ENCODE data around the gene FARS2. TPM values are rescaled to one million over a fixed set of nuclear protein-coding genes. Genes with fewer than 3 reads are reported as not detected.
"Not testable (repeated sequence)": the region's sequence is repeated elsewhere in the genome, so short reads cannot be mapped to it uniquely, and the experiment has no call there.

Gene FARS2
- total RNA-seq, 1 donor from 2014 or later, result 19.6 TPM

- no peak for DNase-seq (ENCODE audit: low spot score in 2 of 2)
- FAIRE-seq, result no peak
These were observed 384.3 kb downstream of the FARS2 start for GRCh38 chr6:5645328-5646290.

GRCh38 chr6:5652406-5653137 is 391.3 kb downstream of the FARS2 start:
- no peak for FAIRE-seq
- DNase-seq (ENCODE audit: low spot score in 2 of 2), result no peak

GRCh38 chr6:5653801-5654200 is 392.5 kb downstream of the FARS2 start:
- no peak for DNase-seq (ENCODE audit: low spot score in 2 of 2)
- FAIRE-seq, result no peak

- FAIRE-seq (no peak), DNase-seq (ENCODE audit: low spot score in 2 of 2) (no peak)
These were observed 394.9 kb downstream of the FARS2 start for GRCh38 chr6:5656226-5656625.

GRCh38 chr6:5656695-5657094 is 395.4 kb downstream of the FARS2 start:
- not testable (repeated sequence) for FAIRE-seq; DNase-seq (ENCODE audit: low spot score in 2 of 2)

- DNase-seq (ENCODE audit: low spot score in 2 of 2) (no peak), FAIRE-seq (no peak)
These were observed 396.5 kb downstream of the FARS2 start for GRCh38 chr6:5657684-5658430.

GRCh38 chr6:5659467-5659866 is 398.2 kb downstream of the FARS2 start:
- DNase-seq (ENCODE audit: low spot score in 2 of 2), result no peak

GRCh38 chr6:5660772-5661171 is 399.5 kb downstream of the FARS2 start:
- FAIRE-seq, result no peak
- no peak for DNase-seq (ENCODE audit: low spot score in 2 of 2)

More at GRCh38 chr6:5659467-5659866, 398.2 kb downstream of the FARS2 start:
- no peak for FAIRE-seq

GRCh38 chr6:5662797-5663196 is 401.5 kb downstream of the FARS2 start:
- no peak for DNase-seq (ENCODE audit: low spot score in 2 of 2)
- FAIRE-seq, result no peak

- no peak for DNase-seq (ENCODE audit: low spot score in 2 of 2)
- no peak for FAIRE-seq
These were observed 401.9 kb downstream of the FARS2 start for GRCh38 chr6:5663259-5663658.

- no peak for DNase-seq (ENCODE audit: low spot score in 2 of 2)
- no peak for FAIRE-seq
These were observed 402.4 kb downstream of the FARS2 start for GRCh38 chr6:5663739-5664138.

GRCh38 chr6:5664149-5664548 is 402.8 kb downstream of the FARS2 start:
- DNase-seq (ENCODE audit: low spot score in 2 of 2) (no peak), FAIRE-seq (no peak)

GRCh38 chr6:5665173-5665572 is 403.9 kb downstream of the FARS2 start:
- FAIRE-seq (no peak), DNase-seq (ENCODE audit: low spot score in 2 of 2) (no peak)

GRCh38 chr6:5665667-5666066 is 404.4 kb downstream of the FARS2 start:
- DNase-seq (ENCODE audit: low spot score in 2 of 2) (no peak), FAIRE-seq (no peak)

GRCh38 chr6:5666695-5667094 is 405.4 kb downstream of the FARS2 start:
- FAIRE-seq (no peak), DNase-seq (ENCODE audit: low spot score in 2 of 2) (no peak)

- FAIRE-seq (no peak), DNase-seq (ENCODE audit: low spot score in 2 of 2) (no peak)
These were observed 406.4 kb downstream of the FARS2 start for GRCh38 chr6:5667737-5668136.

GRCh38 chr6:5670381-5670780 is 409.1 kb downstream of the FARS2 start:
- no peak for DNase-seq (ENCODE audit: low spot score in 2 of 2)
- no peak for FAIRE-seq

GRCh38 chr6:5670811-5671561 is 409.7 kb downstream of the FARS2 start:
- DNase-seq (ENCODE audit: low spot score in 2 of 2) (peak in 1 of 2 donors; percentile 12), FAIRE-seq (no peak)

GRCh38 chr6:5671601-5672559 is 410.6 kb downstream of the FARS2 start:
- no peak for FAIRE-seq
- DNase-seq (ENCODE audit: low spot score in 2 of 2), result no peak

Measured in frontal cortex (tissue), 4 donors.